ENCODE measurements around the gene ANXA2R. TPM values are rescaled to one million over a fixed set of nuclear protein-coding genes. Genes with fewer than 3 reads are reported as not detected.

Gene ANXA2R
- total and polyA plus RNA-seq, 9 of the 15 experiments (the other 6 are each of a cell fraction or from before 2014, with no cell fraction given), result 2.1 to 4.8 (median 3.4) TPM

DNA sequence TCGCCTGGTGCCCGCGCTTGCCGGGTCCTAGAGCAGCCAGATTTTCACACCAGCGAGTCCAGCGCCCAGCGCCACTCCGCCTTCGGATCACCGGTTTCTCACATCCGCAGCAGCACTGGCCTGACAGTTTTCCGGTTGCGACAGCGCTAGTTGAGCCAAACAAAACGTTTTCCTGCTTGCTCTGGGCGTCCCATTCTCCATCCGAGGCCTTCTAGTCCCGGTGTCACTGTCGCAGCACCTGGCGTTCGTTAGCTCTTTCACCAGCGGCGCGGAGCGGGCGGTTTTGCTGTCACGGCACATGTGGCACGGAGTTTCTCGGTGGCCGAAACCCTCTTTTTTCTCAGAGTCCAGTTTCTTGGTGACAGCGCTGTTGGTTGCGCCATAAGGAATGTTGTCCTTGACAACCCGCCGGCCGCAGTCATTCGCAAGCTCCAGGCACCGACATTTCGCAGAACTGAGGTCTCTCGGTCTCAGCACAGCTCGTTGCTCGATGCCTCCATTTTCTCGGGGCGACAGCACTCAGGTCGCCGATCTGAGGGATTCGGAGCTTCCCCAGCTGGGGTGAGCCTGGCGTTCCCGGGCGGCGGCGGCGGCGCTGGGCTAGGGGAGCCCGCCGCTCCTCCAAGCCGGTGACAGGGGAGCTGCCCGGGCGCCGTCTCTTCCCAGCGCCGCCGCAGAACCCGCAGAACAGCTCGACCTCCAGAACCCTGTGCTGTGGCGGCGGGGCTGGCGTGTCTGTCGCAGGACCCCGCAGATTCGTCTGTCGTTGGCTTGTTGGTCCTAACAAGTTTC, 47.8 kb downstream of the ANXA2R start (continued):
- TF ChIP-seq PHF8 (IDR thresholded peaks at IDR 0.05; ENCODE audit: borderline replicate concordance, low read length) (peak; percentile 18), BHLHE40 (IDR thresholded peaks at IDR 0.05; ENCODE audit: low read length) (no peak), SMAD3 (CRISPR knock-in tag; conservative IDR thresholded peaks at IDR 0.05) (0 out of 2 replicates have a peak, but pooled peaks have one; percentile 4), MAZ (CRISPR knock-in tag; conservative IDR thresholded peaks at IDR 0.05 in 1 of 2, IDR thresholded peaks at IDR 0.05 in 1 of 2) (peak in 1 of 2 experiments; percentile 49; a peak in 1 of 4 replicates), EP300 (IDR thresholded peaks at IDR 0.05; ENCODE audit: low read length) (no peak), BRD4 (IDR thresholded peaks at IDR 0.05) (peak; percentile 28), ZMIZ1 (IDR thresholded peaks at IDR 0.05; ENCODE audit: low read depth in 2 of 2, low read length in 2 of 2) (no peak), BCL6 (CRISPR knock-in tag; IDR thresholded peaks at IDR 0.05) (no peak), TRIM24 (IDR thresholded peaks at IDR 0.05) (no peak), MAFK (IDR thresholded peaks at IDR 0.05; ENCODE audit: low read length) (peak; percentile 20; the same call in 1 of the 2 replicates), FOXP1 (CRISPR knock-in tag; IDR thresholded peaks at IDR 0.05) (no peak), HOXB6 (CRISPR knock-in tag; IDR thresholded peaks at IDR 0.05; ENCODE audit: borderline replicate concordance) (no peak), RBBP5 (IDR thresholded peaks at IDR 0.05; ENCODE audit: borderline replicate concordance, insufficient read depth, low read length, poor library complexity, severe bottlenecking) (peak; percentile 65), PHF21A (IDR thresholded peaks at IDR 0.05; ENCODE audit: borderline replicate concordance, low read depth) (no peak), NBN (IDR thresholded peaks at IDR 0.05; ENCODE audit: low read depth) (peak; percentile 45; the same call in 1 of the 2 replicates), MYC (IDR thresholded peaks at IDR 0.05; ENCODE audit: low read depth, low read length) (no peak), MYC (CRISPR knock-in tag; IDR thresholded peaks at IDR 0.05; ENCODE audit: borderline replicate concordance, low read depth) (no peak), TBL1XR1 (IDR thresholded peaks at IDR 0.05; ENCODE audit: low read length in 2 of 2) (no peak), HDGF (IDR thresholded peaks at IDR 0.05) (no peak), ZNF224 (CRISPR knock-in tag; IDR thresholded peaks at IDR 0.05) (no peak)
- TF ChIP-seq, protein P1, sequence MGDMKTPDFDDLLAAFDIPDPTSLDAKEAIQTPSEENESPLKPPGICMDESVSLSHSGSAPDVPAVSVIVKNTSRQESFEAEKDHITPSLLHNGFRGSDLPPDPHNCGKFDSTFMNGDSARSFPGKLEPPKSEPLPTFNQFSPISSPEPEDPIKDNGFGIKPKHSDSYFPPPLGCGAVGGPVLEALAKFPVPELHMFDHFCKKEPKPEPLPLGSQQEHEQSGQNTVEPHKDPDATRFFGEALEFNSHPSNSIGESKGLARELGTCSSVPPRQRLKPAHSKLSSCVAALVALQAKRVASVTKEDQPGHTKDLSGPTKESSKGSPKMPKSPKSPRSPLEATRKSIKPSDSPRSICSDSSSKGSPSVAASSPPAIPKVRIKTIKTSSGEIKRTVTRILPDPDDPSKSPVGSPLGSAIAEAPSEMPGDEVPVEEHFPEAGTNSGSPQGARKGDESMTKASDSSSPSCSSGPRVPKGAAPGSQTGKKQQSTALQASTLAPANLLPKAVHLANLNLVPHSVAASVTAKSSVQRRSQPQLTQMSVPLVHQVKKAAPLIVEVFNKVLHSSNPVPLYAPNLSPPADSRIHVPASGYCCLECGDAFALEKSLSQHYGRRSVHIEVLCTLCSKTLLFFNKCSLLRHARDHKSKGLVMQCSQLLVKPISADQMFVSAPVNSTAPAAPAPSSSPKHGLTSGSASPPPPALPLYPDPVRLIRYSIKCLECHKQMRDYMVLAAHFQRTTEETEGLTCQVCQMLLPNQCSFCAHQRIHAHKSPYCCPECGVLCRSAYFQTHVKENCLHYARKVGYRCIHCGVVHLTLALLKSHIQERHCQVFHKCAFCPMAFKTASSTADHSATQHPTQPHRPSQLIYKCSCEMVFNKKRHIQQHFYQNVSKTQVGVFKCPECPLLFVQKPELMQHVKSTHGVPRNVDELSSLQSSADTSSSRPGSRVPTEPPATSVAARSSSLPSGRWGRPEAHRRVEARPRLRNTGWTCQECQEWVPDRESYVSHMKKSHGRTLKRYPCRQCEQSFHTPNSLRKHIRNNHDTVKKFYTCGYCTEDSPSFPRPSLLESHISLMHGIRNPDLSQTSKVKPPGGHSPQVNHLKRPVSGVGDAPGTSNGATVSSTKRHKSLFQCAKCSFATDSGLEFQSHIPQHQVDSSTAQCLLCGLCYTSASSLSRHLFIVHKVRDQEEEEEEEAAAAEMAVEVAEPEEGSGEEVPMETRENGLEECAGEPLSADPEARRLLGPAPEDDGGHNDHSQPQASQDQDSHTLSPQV (IDR thresholded peaks at IDR 0.05), result peak; percentile 80

Data from K562 (cell line).